HG02981 (cell line): ENCODE results near the gene KPNA6.
"Not testable (repeated sequence)": the region's sequence is repeated elsewhere in the genome, so short reads cannot be mapped to it uniquely, and the experiment has no call there.

ENCODE experiments used
- ATAC-seq: cut with Tn5 transposase; IDR thresholded peaks from one replicate; pipeline ENCODE4 v1.9.1; 2021; ENCODE audit warnings: mild to moderate bottlenecking, moderate library complexity; ENCODE audit not compliant: unreplicated experiment

KPNA6 gene

DNA sequence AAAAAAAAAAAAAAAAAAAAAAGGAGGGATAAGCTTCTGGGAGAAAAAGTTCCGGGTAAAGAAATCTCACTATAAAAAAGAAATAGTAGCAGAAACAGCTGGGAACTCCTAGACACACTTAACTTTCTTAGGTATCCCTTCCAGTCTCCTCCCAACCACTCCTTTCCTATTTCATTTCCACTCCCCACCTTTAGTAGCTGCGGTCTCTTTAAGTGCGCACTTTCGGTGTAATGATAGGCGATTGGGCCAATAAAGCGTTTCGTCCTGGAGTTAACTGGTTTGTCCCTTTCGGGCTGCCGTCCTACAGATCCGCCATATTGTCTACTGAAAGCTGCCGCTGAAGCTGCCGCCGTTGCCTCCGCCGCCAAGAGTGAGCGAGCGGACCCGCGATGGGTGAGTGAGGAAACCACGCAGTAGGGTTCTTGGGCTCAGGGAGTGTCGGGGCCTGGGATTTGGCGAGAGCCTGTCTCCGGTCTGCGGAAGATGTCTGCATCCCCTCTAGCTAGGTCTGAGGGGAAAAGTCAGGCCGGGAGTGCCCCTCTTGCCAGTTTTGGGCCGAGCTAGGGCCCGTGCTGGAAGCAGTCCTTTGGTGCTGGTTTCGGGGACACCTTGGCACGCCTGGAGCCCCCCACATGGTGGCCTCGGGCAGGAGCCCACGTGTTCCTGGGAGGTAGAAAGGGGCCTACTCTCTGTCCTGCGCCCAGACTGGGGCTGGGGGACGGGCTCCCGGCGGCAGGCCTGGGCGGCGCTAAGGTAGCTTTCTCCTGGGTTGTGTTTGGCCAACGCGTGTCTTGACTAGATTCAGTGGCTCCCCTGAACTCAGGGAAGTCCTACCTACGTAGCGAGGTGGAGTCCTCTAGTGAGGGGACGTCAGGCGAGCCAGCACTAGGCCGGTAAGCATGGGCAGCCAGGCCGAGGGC lies at the start of gene KPNA6:
Gene KPNA6, plus strand, starts transcription at position 315 of the 920 bp plus-strand sequence. Its CDS starts 75 bp downstream, at position 390.
- peak; percentile 59 for ATAC-seq

GRCh38 chr1:32060914-32061313 lies 46.9 kb upstream of the KPNA6 start:
- no peak for ATAC-seq

- no peak for ATAC-seq
Measured at GRCh38 chr1:32062867-32063230, 45.0 kb upstream of the KPNA6 start.

DNA sequence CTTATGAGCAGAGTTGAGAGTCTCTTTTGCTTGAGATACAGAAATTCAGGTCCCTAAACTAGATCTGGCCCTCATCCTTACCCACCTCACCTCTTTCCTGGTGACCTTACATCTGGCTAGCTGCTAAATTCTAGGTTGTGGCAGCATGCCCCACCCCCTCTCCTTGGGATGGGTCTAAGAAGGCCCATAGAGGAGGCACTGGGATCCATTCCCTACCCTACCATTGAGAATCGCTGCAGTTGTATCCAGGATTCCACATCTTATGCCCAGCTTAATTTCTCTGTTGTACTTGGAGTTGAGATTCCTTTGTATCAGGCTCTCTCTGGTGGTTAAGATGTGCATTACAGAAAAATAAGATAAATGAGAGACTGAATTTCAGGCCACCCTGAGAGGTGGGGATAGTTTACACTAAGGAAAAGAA lies 44.6 kb upstream of the KPNA6 start:
- ATAC-seq = no peak

- not testable (repeated sequence) for ATAC-seq
Measured at GRCh38 chr1:32065613-32066488, 42.0 kb upstream of the KPNA6 start.

DNA sequence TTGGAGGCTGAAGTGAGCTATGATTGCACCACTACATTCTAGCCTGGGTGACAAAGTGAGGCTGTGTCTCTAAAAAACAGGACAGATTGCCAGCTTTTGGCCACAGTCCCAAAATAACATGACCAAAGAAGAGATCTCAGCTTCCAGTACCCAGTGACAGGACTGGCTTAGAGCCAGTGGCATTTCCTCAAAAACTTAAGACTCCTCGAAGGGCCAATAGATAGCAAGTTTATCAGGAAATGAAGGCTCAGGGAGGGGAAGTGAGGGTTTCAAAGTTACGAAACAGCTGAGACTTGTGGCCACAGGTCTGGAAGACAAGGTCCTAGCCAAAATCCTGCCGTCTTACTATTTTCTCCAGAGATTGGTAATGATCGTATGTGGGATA lies 41.4 kb upstream of the KPNA6 start:
- ATAC-seq = no peak

DNA sequence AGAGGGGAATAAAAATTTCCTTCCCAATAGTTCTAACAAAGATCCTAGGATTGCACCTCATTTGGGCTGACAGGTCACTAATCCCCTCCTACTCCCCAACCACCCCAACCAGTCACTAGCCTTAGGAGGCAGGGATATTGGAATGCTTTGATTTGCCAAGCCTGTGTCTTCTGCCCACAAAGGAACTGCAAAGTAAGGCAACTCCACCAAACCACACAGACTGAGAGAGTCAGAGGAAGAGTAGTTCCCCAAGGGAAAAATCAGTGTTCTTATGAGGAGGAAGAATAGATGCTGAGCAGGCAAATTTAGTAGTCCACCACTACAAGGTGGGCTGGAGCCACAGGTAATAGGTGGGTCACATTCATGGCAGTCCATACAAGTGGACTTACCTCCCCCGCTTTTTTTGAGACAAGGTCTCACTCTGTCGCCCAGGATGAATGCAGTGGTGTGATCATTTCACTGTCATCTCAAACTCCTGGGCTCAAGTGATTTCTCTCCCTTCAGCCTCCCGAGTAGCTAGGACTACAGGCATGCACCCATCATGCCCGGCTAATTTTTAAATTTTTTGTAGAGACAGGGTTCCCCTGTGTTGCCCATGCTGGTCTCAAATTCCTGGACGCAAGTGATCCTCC lies 38.8 kb upstream of the KPNA6 start:
- no peak for ATAC-seq

DNA sequence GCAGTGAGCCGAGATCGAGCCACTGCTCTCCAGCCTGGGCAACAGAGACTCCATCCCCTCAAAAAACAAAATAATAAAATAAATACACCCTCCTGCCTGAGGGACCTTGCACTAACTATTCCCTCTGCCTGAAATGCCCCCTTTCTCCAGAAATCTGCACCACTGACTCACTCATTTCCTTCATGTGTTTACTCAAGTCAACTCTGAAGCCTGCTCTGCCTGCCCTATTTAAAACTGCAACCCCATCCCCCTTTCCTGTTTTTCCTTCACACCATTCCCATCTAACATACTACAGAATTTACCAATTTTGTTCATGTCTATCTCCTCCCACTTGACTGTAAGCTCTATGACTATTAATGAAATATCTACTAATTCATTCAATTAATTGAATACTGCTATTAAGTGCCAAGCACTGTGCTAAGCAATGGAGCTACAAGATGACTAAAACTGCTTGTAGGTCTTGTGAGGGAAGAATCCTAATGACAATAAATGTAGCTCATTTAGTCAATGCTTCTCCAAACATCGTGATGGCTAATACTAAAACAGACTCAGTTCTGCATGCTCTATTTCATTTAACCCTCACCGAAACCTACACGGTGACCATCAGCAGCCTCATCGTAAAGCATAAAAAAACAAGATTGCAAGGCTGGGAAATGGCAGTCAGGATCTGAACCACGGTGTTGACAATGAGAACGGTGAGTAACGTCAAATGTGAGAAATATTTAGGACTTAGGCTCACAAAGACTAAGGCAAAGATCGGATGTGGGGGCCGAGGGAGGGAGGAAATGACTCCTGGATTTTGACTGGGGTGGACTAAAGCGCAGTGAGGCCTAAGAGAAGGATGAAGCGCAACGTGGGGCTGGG lies 35.9 kb upstream of the KPNA6 start:
- ATAC-seq = no peak

DNA sequence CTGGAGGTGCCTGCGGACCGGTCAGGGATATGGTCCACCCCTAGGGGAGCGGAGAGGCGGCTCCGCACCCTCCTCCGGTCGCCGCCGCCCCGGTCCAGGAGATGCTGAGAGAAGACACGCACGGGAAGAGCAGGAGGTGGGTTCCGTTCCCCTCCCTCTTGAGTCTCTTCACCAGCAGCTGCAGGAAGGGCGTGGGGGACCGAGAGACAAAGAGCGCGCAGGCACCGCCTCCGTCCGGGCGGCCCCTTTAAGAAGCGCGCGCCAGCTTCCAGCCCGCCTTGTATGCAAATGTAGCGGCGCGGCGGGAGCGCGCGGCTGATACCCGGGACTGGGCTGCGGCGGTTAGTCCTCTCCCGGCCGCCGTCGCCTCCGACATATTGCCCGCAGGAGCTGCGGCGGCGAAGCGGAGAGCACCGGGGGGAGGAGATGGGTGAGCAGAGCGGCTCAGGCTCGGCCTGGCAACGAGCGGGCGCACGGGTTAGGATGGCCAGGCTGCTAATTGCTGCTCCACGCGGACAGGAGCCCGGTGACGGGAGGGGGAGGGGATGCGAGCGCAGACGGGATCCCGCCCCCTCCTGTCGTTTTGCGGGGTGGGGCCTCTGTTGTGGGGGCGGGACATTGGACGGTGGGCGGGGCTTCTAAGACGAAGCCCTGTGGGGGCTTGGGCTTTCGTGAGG lies 35.1 kb upstream of the KPNA6 start, which contains the start of gene TMEM39B:
Gene TMEM39B, plus strand, starts transcription at position 318 of the 677 bp plus-strand sequence. Its CDS starts 109 bp downstream, at position 427.
- peak; percentile 83 for ATAC-seq

GRCh38 chr1:32073299-32074229 lies 34.3 kb upstream of the KPNA6 start:
- ATAC-seq = no peak

- no peak for ATAC-seq
Measured at GRCh38 chr1:32074841-32075240, 33.0 kb upstream of the KPNA6 start.

GRCh38 chr1:32077451-32077850 lies 30.4 kb upstream of the KPNA6 start:
- ATAC-seq = no peak

- no peak for ATAC-seq
Measured at GRCh38 chr1:32082022-32082421, 25.8 kb upstream of the KPNA6 start.

- not testable (repeated sequence) for ATAC-seq
Measured at GRCh38 chr1:32086381-32086780, 21.5 kb upstream of the KPNA6 start.

DNA sequence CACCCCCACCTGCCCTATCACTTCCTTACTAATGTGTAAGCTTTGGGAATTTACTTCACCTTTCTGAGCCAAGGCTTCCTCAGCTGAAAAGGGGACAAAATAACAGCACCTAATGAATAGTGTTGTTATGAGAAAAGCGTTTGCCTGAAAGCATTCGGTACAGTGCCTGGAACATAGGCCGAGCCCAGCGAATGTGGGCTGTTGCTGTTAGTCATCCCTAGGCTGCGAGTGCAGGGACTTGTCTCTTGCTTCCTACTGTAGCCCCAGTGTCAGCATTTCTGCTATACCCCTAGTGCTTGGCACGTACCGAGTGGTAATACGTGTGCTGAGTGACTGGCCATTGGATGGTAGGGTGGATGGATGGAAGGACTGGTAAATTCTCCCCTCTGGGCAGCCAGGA lies 16.7 kb upstream of the KPNA6 start:
- ATAC-seq = no peak

DNA sequence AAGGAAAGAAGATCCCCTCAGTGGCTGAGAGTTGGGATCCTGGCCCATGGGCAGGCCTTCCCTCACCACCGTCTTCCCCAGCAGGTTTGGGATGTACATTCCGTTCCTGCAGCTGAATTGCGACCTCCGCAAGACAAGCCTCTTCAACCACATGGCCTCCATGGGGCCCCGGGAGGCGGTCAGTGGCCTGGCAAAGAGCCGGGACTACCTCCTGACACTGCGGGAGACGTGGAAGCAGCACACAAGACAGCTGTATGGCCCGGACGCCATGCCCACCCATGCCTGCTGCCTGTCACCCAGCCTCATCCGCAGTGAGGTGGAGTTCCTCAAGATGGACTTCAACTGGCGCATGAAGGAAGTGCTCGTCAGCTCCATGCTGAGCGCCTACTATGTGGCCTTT lies 16.3 kb upstream of the KPNA6 start:
- ATAC-seq = no peak

DNA sequence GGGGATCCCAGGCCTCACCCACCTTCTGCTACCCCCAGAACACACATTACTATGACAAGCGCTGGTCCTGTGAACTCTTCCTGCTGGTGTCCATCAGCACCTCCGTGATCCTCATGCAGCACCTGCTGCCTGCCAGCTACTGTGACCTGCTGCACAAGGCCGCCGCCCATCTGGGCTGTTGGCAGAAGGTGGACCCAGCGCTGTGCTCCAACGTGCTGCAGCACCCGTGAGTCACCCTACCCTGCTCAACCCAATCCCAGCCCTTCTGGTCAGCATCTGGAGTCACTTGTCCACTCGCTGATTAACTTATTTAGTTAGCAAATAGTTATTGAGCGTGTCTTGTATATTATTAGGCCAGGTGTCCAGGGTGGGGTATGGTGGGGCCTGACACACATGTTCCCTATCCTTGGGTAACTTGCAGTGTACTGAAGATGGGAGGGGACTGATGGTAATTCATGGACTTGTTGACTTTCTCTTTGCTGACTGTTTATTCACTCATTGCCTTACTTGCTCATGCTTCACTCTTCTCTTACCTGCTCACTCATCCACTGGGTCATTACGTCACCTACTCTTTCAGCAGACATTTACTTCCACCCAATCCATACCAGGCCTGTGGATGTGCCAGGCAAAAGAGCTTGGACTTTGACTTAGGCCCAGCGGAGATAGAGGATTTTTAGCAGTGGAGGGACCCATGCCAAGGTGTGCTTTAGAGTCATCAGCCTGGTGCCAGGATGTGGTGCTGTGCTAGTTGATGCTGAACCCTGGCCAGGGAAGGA lies 12.9 kb upstream of the KPNA6 start:
- no peak for ATAC-seq

DNA sequence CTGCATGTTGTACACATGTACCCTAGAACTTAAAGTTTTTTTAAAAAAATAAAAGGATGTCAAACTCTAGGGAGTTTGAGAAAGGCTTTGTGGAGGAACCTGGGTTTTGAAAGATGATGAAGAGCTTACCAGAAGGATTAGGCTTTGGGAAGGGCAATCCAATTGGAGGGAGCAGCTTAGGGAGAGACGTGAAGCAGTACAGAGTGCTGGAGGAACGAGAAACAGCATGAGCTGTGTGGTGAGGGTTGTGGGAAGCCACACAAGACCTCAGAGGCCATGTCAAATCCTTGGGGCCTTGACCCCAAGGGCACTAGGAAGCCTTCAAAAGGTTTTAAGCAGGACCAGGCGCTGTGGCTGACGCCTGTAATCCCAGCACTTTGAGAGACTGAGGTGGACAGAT lies 8.4 kb upstream of the KPNA6 start:
- ATAC-seq = no peak
